ENCODE results near the gene RAET1L. TPM values are rescaled to one million over a fixed set of nuclear protein-coding genes. Genes with fewer than 3 reads are reported as not detected.

RAET1L gene
- total and polyA plus RNA-seq, 10 of the 15 experiments (the other 5 are each of a cell fraction or from before 2014, with no cell fraction given): not detected

- Histone ChIP-seq H3K27me3 (replicated peaks in 1 of 2; ENCODE audit: control insufficient read depth in 2 of 2, insufficient read depth in 2 of 2, low read length in 1 of 2) (peaks cover 2% of the 10 kb centered on the region in 2 experiments; a peak in 1 of 4 replicates), H3K4me2 (ENCODE audit: control insufficient read depth, insufficient read depth) (no peak overlapping the region), H3K79me2 (ENCODE audit: control insufficient read depth, insufficient read depth, low read length) (no peaks in the 10 kb centered on the region), H4K20me1 (ENCODE audit: control insufficient read depth, insufficient read depth) (no peaks in the 10 kb centered on the region), H3K36me3 (ENCODE audit: control insufficient read depth in 2 of 2, insufficient read depth in 2 of 2, low read length in 1 of 2) (no peaks in the 10 kb centered on the region), H3K4me3 (no peak overlapping the region), H3K9me3 (replicated peaks; ENCODE audit: control insufficient read depth, insufficient read depth, low read length) (no peaks in the 10 kb centered on the region), H3K9ac (ENCODE audit: control insufficient read depth, insufficient read depth, low read length) (no peak overlapping the region), H3K4me1 (ENCODE audit: control insufficient read depth, insufficient read depth, low read length) (no peaks in the 10 kb centered on the region), H3K27ac (ENCODE audit: control insufficient read depth, insufficient read depth) (no peak overlapping the region), H2AFZ (ENCODE audit: control insufficient read depth, low read depth, low read length) (no peak overlapping the region)
- no peak for DNase-seq (ENCODE audit: low read depth, low spot score)
- ATAC-seq: no peak
- WGBS (ENCODE audit: insufficient coverage, insufficient replicate concordance, low lambda C conversion rate, missing lambda C conversion rate): 20% methylated on average over 2 of the region's 2 CpGs
- CTCF ChIA-PET: interaction anchor here (1.1 kb wide), 2 partner anchors 115 to 330 kb away, joined by 3 read pairs; no protein-coding TSS in a partner anchor
- no peak for TF ChIP-seq ZBTB11 (CRISPR knock-in tag; IDR thresholded peaks at IDR 0.05)
- TF ChIP-seq RAD21 (IDR thresholded peaks at IDR 0.05; ENCODE audit: insufficient read depth, low read depth, low read length): no peak
- TF ChIP-seq RELA (IDR thresholded peaks at IDR 0.05; ENCODE audit: borderline replicate concordance, partially characterized antibody): no peak
- TF ChIP-seq NR2C2 (IDR thresholded peaks at IDR 0.05; ENCODE audit: borderline replicate concordance, control insufficient read depth, insufficient read length, low read depth): no peak
- no peak for TF ChIP-seq TCF12 (IDR thresholded peaks at IDR 0.05; ENCODE audit: low read depth, low read length)
- no peak for TF ChIP-seq POLR2AphosphoS5 (IDR thresholded peaks at IDR 0.05; ENCODE audit: low read length)
- TF ChIP-seq MTA2 (IDR thresholded peaks at IDR 0.05; ENCODE audit: low read depth): no peak
- TF ChIP-seq RELB (IDR thresholded peaks at IDR 0.05; ENCODE audit: low read depth): no peak
- no peak for TF ChIP-seq SP1 (IDR thresholded peaks at IDR 0.05; ENCODE audit: low read depth, low read length)
- no peak for TF ChIP-seq BACH1 (IDR thresholded peaks at IDR 0.05; ENCODE audit: borderline replicate concordance)
- no peak for TF ChIP-seq ELK1 (IDR thresholded peaks at IDR 0.05; ENCODE audit: low read depth, low read length)
- SMC1A ChIA-PET (ENCODE audit: uncharacterized antibody, unreplicated experiment): no interaction called here
- RAD21 ChIA-PET (ENCODE audit: unreplicated experiment): no interaction called here
- intact Hi-C loops (cut with micrococcal nuclease; ENCODE audit: unreplicated experiment): loop anchor here (5.0 kb wide), 1 partner anchor 128 kb away; no protein-coding TSS in a partner anchor
- POLR2A ChIA-PET: no interaction called here
- no peak for FAIRE-seq
- no TSS peak for BruUV-seq (replicated peaks)
- in situ Hi-C loops (cut with MboI): no loop called here
Measured at GRCh38 chr6:150065083-150065482, 39.8 kb upstream of the RAET1L start.
